ENCODE data around the gene PTPN2. TPM values are rescaled to one million over a fixed set of nuclear protein-coding genes. Genes with fewer than 3 reads are reported as not detected.

The PTPN2 gene
- total and polyA plus RNA-seq, 9 of the 15 experiments (the other 6 are each of a cell fraction or from before 2014, with no cell fraction given): 36.6 to 66.4 (median 43.8) TPM

GRCh38 chr18:12821408-12821807 is 62.6 kb downstream of the PTPN2 start:
- in situ Hi-C loops (cut with MboI) (no loop called here), intact Hi-C loops (cut with micrococcal nuclease) (no loop called here)
- Histone ChIP-seq H4K20me1 (replicated peaks; ENCODE audit: control insufficient read depth, insufficient read depth, low read length) (no peaks in the 10 kb centered on the region), H3K36me3 (ENCODE audit: control insufficient read depth, insufficient read depth, low read length) (peaks cover 44% of the 10 kb centered on the region), H3K79me2 (ENCODE audit: control insufficient read depth, insufficient read depth, low read length) (no peaks in the 10 kb centered on the region), H3K4me1 (replicated peaks in 1 of 2; ENCODE audit: control insufficient read depth in 2 of 2, insufficient read depth in 2 of 2, low read length in 2 of 2) (no peaks in the 10 kb centered on the region), H3K4me3 (no peak overlapping the region), H3K4me2 (ENCODE audit: insufficient read depth, low read length) (no peak overlapping the region), H3K9me3 (replicated peaks; ENCODE audit: control insufficient read depth, insufficient read depth, low read depth, low read length) (no peaks in the 10 kb centered on the region), H3K9me1 (ENCODE audit: control insufficient read depth, insufficient read depth, low read length) (no peaks in the 10 kb centered on the region), H3K27me3 (ENCODE audit: control insufficient read depth in 2 of 2, insufficient read depth in 2 of 2, low read length in 2 of 2) (no peaks in the 10 kb centered on the region), H2AFZ (ENCODE audit: low read depth, low read length) (no peak overlapping the region), H3K27ac (ENCODE audit: extremely low read depth, low read depth, low read length) (no peak overlapping the region), H3K9ac (ENCODE audit: insufficient read depth in 1 of 2, low read depth in 2 of 2, low read length in 2 of 2) (no peak overlapping the region)
- POLR2A ChIA-PET: no interaction called here
- TF ChIP-seq PCBP1 (IDR thresholded peaks at IDR 0.05; ENCODE audit: low read depth, low read length, poor library complexity, severe bottlenecking) (no peak), ZNF764 (CRISPR knock-in tag; IDR thresholded peaks at IDR 0.05; ENCODE audit: low read depth) (no peak), NFE2L1 (tag; IDR thresholded peaks at IDR 0.05; ENCODE audit: borderline replicate concordance, low read depth) (no peak), ARID1B (IDR thresholded peaks at IDR 0.05) (no peak), ATF7 (IDR thresholded peaks at IDR 0.05) (no peak), DMBX1 (CRISPR knock-in tag; IDR thresholded peaks at IDR 0.05; ENCODE audit: borderline replicate concordance) (no peak), SMAD3 (CRISPR knock-in tag; conservative IDR thresholded peaks at IDR 0.05) (no peak), CREB1 (IDR thresholded peaks at IDR 0.05) (no peak), CREB1 (CRISPR knock-in tag; IDR thresholded peaks at IDR 0.05) (no peak), TRIM24 (IDR thresholded peaks at IDR 0.05) (no peak), SIN3B (IDR thresholded peaks at IDR 0.05; ENCODE audit: low read depth) (no peak), CBX5 (IDR thresholded peaks at IDR 0.05; ENCODE audit: borderline replicate concordance, low read depth) (no peak), ZNF274 (IDR thresholded peaks at IDR 0.05; ENCODE audit: borderline replicate concordance, low read depth, low read length) (no peak), ZNF511 (CRISPR knock-in tag; IDR thresholded peaks at IDR 0.05) (no peak), HNRNPL (IDR thresholded peaks at IDR 0.05; ENCODE audit: low read depth, low read length) (no peak)
- TF ChIP-seq, protein P1, sequence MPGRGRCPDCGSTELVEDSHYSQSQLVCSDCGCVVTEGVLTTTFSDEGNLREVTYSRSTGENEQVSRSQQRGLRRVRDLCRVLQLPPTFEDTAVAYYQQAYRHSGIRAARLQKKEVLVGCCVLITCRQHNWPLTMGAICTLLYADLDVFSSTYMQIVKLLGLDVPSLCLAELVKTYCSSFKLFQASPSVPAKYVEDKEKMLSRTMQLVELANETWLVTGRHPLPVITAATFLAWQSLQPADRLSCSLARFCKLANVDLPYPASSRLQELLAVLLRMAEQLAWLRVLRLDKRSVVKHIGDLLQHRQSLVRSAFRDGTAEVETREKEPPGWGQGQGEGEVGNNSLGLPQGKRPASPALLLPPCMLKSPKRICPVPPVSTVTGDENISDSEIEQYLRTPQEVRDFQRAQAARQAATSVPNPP (IDR thresholded peaks at IDR 0.05; ENCODE audit: borderline replicate concordance, insufficient read depth, insufficient read length): no peak
- no peak for FAIRE-seq
- ATAC-seq: no peak
- 68% methylated on average over 3 of the region's 3 CpGs for WGBS (ENCODE audit: insufficient coverage, low coverage, missing lambda C conversion rate)
- DNase-seq (ENCODE audit: extremely low read depth in 1 of 4, low spot score in 3 of 4): no peak
- CTCF ChIA-PET (ENCODE audit: low intra/inter-chr PET ratio): interaction anchor here (0.8 kb wide), 1 partner anchor 77 kb away, joined by 3 read pairs; no protein-coding TSS in a partner anchor
- BruUV-seq (replicated peaks): no TSS peak

All from K562 (cell line).